Smooth muscle cell (in vitro differentiated cells): ENCODE results near the gene HEXIM1. TPM values are rescaled to one million over a fixed set of nuclear protein-coding genes. Genes with fewer than 3 reads are reported as not detected.

Experiments
- DNase-seq: peaks from one replicate; lab custom pipeline; 2025; ENCODE audit not compliant: unreplicated experiment; lab: John Stamatoyannopoulos, UW
- H2AFZ ChIP-seq: fragments of 200-600 bp; sonication (generic); 2 replicates; pipeline ENCODE4 v1.6.0; 2016; ENCODE audit warnings: antibody characterized with exemption, low read depth, mild to moderate bottlenecking
- H3F3A ChIP-seq: fragments of 200-600 bp; sonication (generic); 2 replicates; pipeline ENCODE4 v1.6.0; 2017; ENCODE audit warnings: antibody characterized with exemption, low read depth
- H3K27ac ChIP-seq: fragments of 200-600 bp; sonication (generic); 2 replicates; pipeline ENCODE4 v1.5.1; 2016; ENCODE audit warnings: low read depth, mild to moderate bottlenecking
- H3K27me3 ChIP-seq: fragments of 200-600 bp; sonication (generic); 2 replicates; pipeline ENCODE4 v1.6.1; 2016; ENCODE audit warnings: low read depth, mild to moderate bottlenecking
- H3K36me3 ChIP-seq: fragments of 200-600 bp; sonication (generic); 2 replicates; pipeline ENCODE4 v1.5.1; 2016; ENCODE audit warnings: low read depth
- H3K4me1 ChIP-seq: fragments of 200-600 bp; sonication (generic); 2 replicates; pipeline ENCODE4 v1.5.1; 2016; ENCODE audit warnings: low read depth
- H3K4me2 ChIP-seq: fragments of 200-600 bp; sonication (generic); 2 replicates; pipeline ENCODE4 v1.6.0; 2016; ENCODE audit warnings: mild to moderate bottlenecking
- H3K4me3 ChIP-seq: fragments of 200-600 bp; sonication (generic); 2 replicates; pipeline ENCODE4 v1.5.1; 2016; ENCODE audit warnings: mild to moderate bottlenecking
- H3K79me2 ChIP-seq: fragments of 200-600 bp; sonication (generic); 2 replicates; pipeline ENCODE4 v1.6.0; 2016; ENCODE audit warnings: low read depth, mild to moderate bottlenecking
- H3K9ac ChIP-seq: fragments of 200-600 bp; sonication (generic); 2 replicates; pipeline ENCODE4 v1.6.0; 2016; ENCODE audit warnings: low read depth
- H3K9me3 ChIP-seq: fragments of 200-600 bp; sonication (generic); replicated peaks from 2 replicates; pipeline ENCODE4 v1.5.1; 2016; ENCODE audit warnings: low read depth
- H4K20me1 ChIP-seq: fragments of 200-600 bp; sonication (generic); 2 replicates; pipeline ENCODE4 v1.6.0; 2016; ENCODE audit warnings: low read depth
- CTCF ChIP-seq: fragments of 200-600 bp; sonication (generic); IDR thresholded peaks from 2 replicates; pipeline ENCODE4 v1.5.1; 2017; ENCODE audit warnings: borderline replicate concordance, mild to moderate bottlenecking, antibody characterized with exemption; ENCODE audit not compliant: insufficient read depth, poor library complexity, severe bottlenecking
- WGBS: methylation state at CpG from one replicate; pipeline ENCODE4 v1.1.7; 2016; ENCODE audit warnings: low lambda C conversion rate; 5-methylcytosine and 5-hydroxymethylcytosine counted together
- polyA plus RNA-seq: library from polyadenylated mRNA; unstranded; fragments of >200 nt; fragmentation: Nextera tagmentation; extraction: Ambion mirVana; gene quantifications from 2 replicates; pipeline ENCODE4 v1.2.1, GENCODE V29; 2016
- total RNA-seq: library from RNA; depleted of rRNA; stranded (reverse); fragments of >200 nt; gene quantifications from 2 replicates; pipeline ENCODE4 v1.2.3, GENCODE V29; 2014

Gene HEXIM1
- total and polyA plus RNA-seq, 2 experiments from 2014 or later = 9.4 to 13.7 TPM

DNA sequence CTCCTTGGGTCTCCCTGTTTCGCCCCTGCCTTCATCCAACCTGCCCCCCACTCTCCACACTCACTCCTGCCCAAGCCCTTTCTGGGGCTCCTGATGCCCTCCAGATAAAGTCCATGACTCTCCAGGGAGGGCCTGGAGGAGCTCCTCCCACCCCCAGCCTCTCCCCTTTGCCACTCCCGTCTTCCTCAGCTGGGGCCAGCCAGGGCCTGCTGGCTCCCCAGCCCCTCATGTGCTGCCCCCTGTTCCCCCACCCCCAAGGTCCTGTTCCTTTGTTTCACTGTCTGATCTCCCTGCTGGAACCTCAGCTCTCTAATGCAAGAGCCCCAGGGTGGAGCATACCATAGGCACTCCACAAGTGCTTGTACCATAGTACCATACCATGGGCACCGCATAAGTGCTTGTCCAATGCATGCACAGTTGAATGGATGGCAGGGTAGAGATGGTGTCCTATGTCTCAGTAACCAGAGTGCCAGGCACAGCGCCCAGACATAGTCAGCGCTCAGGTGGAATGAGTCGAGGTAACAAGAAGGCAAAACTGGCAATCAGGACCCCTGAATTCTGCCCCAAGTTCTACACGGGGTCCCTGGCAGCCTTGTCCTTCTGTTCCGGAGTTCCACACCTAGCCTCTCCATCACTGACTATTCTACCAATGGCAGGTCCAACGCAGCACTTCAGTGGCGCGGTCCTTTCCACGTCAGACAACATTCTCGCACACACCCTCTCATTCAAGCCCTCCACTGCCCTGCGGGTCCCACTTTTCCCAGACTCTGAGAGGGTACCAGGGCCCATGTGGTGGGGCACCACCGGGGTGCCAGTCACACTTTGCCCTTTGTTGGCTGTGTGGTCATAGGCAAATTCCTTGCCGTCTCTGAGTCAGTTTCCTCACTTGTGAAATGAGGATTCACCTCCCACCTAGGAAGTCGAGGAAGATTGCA is 17.3 kb upstream of the HEXIM1 start:
- H3K36me3 ChIP-seq = no peaks in the 10 kb centered on the region
- peak overlapping the region; percentile 94 for H3K4me3 ChIP-seq
- 93% methylated on average over 16 of the region's 17 CpGs for WGBS
- H3K79me2 ChIP-seq = peaks cover 42% of the 10 kb centered on the region
- peaks cover 19% of the 10 kb centered on the region for H3F3A ChIP-seq
- peak overlapping the region; percentile 8 for H3K9ac ChIP-seq
- no peaks in the 10 kb centered on the region for H4K20me1 ChIP-seq
- peak overlapping the region; percentile 96 for H3K27ac ChIP-seq
- no peak for DNase-seq
- peaks cover 23% of the 10 kb centered on the region for H3K4me1 ChIP-seq
- TF ChIP-seq CTCF = no peak
- H3K27me3 ChIP-seq = no peaks in the 10 kb centered on the region
- H3K4me2 ChIP-seq = peak overlapping the region; percentile 95
- H2AFZ ChIP-seq = no peak overlapping the region
- no peaks in the 10 kb centered on the region for H3K9me3 ChIP-seq

DNA sequence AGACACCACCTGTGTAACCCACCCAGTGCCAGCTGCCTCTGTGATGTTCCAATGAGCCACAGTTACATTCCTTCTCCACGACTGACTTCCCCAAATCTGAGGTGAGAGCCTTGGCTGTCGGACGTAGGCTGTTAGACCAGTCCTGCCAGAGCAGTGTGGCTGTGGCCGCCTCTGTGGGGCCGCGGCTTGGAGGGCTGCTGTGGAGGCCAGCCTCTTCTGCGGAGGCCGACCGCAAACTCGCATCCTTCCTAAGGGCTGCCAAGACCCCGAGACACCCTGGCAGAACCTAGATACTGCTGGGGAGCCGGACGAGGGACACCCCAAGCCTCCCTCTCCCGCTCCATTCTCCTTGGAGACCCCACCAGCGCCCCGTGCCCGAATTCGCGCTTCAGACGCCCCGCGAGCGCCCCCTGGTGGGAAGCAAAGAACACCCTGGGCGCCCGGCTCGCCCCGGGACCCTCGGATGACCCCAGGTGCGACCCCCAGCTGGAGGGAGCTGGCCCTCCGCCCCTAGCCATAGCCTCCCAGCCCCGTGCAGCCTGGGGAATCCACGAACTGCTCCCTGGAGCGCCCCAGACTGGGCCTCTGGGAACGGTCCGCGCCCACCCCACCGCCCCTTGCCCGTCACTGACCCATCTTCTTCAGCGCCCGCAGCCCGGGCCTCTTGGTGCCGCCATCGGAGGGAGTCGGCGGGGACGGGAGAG is 16.5 kb upstream of the HEXIM1 start:
- Histone ChIP-seq H3K36me3 (no peaks in the 10 kb centered on the region), H3K9ac (peak overlapping the region; percentile 85), H3K4me3 (peak overlapping the region; percentile 94), H3F3A (peaks cover 19% of the 10 kb centered on the region), H3K27me3 (no peaks in the 10 kb centered on the region), H2AFZ (no peak overlapping the region), H3K4me2 (peak overlapping the region; percentile 95), H3K9me3 (no peaks in the 10 kb centered on the region), H4K20me1 (no peaks in the 10 kb centered on the region), H3K27ac (peak overlapping the region; percentile 66), H3K4me1 (peaks cover 24% of the 10 kb centered on the region), H3K79me2 (peaks cover 34% of the 10 kb centered on the region)
- DNase-seq = peak; percentile 63
- WGBS = 22% methylated on average over 29 of the region's 46 CpGs
- TF ChIP-seq CTCF = peak; percentile 99

GRCh38 chr17:45132320-45132571 is 16.0 kb upstream of the HEXIM1 start, which contains the start of gene PLCD3:
Gene PLCD3, minus strand, starts transcription at chr17:45132515. Its CDS starts 105 bp downstream, at chr17:45132410.
- peak within 1 kb of the TSS; percentile 95 for H3K4me2 ChIP-seq
- peak within 1 kb of the TSS; percentile 74 for H2AFZ ChIP-seq
- TF ChIP-seq CTCF = no peak
- peak within 1 kb of the TSS; percentile 94 for H3K4me3 ChIP-seq
- H3K36me3 ChIP-seq = no peaks in the 10 kb centered on the region
- peaks cover 19% of the 10 kb centered on the region for H3F3A ChIP-seq
- H3K9ac ChIP-seq = peak within 1 kb of the TSS; percentile 85
- 0% methylated on average over 13 of the region's 36 CpGs for WGBS
- no peaks in the 10 kb centered on the region for H4K20me1 ChIP-seq
- H3K4me1 ChIP-seq = peaks cover 24% of the 10 kb centered on the region
- H3K27ac ChIP-seq = peak within 1 kb of the TSS; percentile 87
- no peak for DNase-seq
- H3K9me3 ChIP-seq = no peaks in the 10 kb centered on the region
- peaks cover 29% of the 10 kb centered on the region for H3K79me2 ChIP-seq
- no peaks in the 10 kb centered on the region for H3K27me3 ChIP-seq
